Activated T-cell treated with anti-CD3 and anti-CD28 coated beads for 48 hours (primary cell): Measurements from ENCODE around the gene GP9.
"Not testable (repeated sequence)": the region's sequence is repeated elsewhere in the genome, so short reads cannot be mapped to it uniquely, and the experiment has no call there.

ENCODE experiments used
- DNase-seq: peaks from one replicate; pipeline ENCODE4 v3.0.0-alpha.2; 2020; ENCODE audit warnings: low read depth

GP9 gene

DNA sequence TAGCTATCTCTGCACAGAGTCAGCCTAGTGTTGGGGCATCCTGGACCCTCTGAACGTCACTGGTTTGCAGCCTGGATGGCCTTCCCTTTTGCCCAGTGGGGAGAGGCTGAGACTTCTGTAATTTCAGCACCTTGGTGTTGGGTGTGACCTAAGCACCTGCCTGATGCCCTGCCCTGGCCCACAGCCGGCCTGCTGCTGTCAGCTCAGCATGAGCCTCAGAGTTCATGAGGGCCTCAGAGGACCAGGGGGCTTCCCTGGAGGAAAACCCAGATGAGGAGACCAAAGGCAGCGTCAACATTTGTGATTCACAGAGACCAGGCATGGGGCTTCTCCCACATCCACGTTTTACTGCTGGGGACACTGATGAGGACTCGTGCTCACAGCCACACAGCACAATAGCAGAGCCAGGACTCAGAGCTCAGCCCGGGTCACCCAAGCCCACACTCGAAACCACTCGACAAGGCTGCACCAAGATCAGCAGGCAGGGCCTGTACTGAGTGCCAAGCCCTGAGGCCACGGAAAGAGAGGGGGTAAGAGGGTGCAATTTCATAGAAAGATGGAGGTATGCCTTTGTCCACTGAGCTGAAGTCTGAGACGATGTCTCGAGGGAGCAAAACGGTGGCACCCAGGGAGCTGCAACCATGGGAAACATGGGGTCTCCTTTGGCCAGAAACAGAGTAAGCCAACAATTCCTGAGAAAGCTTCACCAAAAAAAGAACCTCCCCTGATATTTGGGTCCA, 9.9 kb upstream of the GP9 start:
- no peak for DNase-seq

DNA sequence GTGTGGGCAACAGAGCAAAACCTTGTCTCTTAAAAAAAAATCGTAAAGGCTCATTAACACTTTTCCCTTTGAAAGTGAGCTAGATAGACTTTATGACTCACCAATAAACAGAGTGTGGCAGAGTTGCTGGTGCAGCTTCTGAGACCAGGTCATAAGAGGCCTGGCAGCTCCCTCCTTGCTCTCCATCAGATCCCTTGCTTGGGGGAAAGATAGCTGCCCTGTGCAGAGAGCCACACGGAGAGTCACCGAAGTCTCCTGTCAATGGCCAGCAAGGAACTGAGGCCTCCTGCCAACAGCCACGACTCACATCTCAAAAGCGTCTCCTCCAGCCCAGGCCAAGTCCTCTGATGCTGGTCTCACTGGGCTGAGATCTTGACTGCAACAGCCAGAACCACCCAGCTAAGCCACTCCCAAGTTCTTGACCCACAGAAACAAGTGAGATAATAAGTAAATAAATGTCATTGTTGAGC, 8.7 kb upstream of the GP9 start:
- no peak for DNase-seq

DNA sequence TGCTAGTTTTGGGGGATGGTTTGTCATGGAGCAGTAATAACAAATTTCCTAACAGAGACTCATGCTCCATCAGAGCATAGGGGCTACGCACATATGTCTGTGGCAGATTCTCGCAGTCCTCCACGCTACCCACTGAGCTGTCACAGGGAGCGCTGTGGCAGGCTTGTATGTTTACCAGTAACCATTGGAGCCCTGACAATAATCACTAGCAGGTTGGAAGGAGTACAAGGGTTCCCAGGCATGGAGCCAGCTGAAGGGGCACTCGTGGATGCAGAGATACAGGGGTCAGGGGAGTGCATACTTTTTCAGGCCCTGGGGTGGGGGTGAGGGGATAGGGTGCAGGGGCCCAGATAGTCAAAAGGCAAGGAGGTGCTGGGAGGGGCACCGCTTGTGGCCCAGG, 7.9 kb upstream of the GP9 start:
- no peak for DNase-seq

DNA sequence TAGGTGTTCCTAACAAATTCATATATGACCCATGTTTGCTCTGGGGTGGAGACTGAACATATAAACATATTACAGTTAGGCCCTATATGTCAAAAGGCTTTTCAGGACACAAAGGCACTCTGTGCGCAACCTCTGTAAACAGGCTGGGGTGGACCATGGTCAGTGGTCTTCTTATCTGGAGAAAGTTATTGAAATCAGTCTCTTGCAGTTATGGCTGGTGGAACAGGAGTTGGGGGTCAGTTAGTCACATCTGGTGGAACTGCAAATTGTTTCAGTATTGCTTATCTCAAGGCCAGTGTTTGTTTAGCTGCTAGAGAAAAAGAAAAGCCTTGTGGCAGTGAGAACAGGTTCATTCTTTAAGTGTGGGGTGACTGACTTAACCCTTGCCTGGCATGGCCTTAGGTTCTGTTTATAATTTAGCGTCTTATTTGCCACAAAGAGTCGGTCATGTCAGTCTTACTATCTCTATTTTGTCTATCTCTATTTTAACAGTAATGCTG, 5.9 kb upstream of the GP9 start:
- DNase-seq: no peak

DNA sequence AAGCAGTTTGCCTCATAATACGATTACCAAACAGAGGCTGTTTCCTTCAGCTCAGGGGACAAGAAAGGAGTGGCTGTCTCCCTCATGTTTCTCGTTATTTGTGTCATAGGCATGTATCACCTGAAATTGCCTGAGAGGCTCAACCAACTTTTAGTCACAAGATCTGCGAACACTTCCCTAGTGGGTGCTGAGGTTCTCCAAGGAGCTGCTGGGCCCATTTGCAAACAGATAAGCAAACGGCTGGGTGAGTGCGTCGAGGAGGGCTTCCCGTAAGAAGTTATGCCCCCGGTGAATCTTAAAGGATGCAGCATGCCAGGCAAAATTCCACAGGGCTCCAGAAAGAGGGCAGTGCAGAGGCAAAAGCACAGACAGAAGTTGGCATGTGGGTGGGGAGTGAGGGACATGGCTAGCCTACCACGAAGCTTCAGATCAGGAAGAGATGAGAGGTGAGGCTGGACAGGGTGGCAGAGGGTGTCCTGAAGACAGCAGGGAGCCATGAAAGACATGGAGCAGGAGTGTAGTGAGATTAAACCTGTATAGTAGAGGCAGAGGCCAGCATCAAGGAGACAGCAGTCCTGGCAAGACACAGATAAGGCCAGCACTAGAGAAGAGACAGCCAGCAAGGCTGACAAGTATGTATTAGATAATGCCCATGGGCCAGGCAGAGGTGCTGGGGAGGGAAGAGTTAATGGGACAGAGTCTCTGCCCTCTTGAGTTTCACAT, 4.0 kb upstream of the GP9 start:
- DNase-seq: no peak

DNA sequence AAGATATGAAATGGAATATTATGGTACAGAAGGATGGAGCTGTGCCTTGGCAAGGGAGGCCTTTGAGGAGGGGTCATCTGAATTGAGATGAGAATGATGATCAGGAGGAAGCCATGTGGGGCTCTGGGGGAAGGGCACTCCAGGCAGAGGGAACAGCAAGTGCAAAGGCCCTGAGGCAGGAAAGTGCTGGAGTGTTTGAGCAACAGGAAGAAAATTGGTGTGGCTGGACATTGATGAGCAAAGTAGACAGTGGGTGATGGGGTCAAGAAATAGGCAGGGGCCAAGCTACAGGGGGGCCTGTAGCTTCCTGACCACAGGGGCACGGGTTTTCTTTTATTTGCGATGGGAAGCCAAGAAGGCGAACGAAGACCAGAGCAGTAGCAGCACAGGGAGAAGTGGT, 3.3 kb upstream of the GP9 start:
- no peak for DNase-seq

DNA sequence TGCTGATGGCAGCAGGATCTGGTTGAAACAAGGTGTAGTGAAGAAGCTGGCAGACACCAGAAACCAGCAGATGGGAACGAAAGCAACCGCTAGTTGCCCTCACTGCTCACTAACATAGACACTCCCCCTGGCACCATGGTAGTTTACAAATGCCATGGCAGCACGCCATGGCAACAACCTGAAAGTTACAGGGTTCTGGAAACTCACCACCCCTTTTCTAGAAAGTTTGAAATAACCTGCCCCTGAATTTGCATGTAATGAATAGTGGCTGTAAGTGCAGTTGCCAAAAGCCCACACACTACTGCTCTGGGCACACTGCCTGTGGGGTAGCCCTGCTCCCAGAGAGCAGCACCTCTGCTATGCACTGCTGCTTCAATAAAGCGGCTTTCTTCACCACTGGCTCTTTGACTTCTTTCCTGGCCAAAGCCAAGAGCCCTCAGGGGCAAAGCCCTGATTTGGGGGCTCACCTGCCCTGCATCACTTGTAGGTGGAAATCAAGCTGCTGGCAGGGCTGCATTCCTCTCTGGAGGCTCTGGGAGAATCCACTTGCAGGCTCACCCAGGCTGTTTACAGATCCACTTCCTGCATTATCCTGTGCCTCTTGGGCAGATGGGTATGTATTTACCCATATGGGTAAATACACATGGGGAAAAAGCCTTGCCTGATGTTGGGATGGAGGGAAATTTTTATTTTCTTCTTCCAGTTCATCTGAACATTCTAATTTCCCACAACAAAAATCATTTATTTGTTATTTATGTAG, 2.0 kb upstream of the GP9 start:
- DNase-seq: no peak

DNA sequence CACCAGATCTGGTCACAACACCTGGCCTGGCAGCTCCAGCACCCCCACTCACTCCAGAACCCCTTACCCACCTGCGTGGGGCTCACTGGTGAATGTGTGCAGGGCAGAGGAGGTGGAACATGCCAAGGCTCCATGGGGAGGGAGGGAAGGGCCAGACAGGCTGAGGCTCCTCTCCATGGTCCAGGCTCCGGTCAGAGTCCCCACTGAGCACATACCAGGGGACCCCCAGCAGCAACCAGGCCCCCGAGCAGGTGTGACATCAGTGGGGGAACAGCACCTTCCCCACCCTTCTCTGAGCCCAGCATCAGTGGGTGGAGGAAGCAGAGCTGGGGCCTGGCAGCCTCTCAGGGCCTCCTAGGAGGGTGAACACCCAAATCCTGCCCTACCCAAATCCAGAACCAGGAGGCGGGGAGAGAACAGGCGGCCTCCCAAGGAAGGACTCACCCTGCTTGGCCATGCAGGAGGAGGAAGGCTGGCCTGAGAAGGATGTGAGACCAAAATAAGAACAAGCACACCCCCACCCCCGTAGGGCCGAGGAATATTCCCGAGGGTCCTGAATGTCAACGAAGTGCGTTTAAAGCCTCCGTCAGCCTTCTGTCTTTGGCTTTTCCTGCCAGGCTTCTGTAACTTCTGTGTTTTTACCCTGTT, 1.1 kb upstream of the GP9 start:
- DNase-seq: no peak

DNA sequence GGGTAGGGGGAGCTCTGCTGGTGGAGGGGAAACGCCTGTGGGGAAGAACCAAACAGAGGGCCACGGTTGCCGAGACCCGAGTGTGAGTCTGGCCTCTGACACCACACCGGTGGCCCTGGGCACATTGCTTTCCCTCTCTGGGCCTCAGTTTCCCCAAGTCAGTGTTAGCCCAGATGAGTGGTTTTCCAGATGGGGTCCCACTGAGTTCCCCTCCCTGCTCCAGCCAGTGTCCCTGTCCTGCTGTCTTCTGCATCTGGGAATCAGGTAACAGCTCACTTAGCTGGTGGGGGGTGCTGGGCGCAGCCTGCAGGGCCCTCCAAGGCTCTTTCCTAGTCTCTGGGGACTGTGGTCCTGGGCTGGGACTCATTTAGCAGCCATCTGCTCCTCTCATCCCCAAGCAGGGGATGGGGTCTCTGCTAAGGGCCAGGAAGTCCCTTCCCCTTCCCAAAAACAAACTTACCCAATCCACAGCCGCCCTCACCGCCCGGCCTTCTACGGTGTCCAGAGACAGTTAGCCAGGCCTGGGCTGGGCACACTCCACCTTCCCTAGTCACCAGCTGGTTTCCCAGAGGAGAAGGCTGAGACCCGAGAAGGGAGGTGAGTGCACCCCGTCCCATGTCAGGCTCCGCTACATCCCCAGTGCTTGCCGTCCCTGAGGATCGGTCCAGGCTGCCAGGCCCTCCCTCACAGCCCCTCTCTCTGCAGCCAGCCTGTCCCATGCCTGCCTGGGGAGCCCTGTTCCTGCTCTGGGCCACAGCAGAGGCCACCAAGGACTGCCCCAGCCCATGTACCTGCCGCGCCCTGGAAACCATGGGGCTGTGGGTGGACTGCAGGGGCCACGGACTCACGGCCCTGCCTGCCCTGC, 676 bp downstream of the GP9 start:
- no peak for DNase-seq

DNA sequence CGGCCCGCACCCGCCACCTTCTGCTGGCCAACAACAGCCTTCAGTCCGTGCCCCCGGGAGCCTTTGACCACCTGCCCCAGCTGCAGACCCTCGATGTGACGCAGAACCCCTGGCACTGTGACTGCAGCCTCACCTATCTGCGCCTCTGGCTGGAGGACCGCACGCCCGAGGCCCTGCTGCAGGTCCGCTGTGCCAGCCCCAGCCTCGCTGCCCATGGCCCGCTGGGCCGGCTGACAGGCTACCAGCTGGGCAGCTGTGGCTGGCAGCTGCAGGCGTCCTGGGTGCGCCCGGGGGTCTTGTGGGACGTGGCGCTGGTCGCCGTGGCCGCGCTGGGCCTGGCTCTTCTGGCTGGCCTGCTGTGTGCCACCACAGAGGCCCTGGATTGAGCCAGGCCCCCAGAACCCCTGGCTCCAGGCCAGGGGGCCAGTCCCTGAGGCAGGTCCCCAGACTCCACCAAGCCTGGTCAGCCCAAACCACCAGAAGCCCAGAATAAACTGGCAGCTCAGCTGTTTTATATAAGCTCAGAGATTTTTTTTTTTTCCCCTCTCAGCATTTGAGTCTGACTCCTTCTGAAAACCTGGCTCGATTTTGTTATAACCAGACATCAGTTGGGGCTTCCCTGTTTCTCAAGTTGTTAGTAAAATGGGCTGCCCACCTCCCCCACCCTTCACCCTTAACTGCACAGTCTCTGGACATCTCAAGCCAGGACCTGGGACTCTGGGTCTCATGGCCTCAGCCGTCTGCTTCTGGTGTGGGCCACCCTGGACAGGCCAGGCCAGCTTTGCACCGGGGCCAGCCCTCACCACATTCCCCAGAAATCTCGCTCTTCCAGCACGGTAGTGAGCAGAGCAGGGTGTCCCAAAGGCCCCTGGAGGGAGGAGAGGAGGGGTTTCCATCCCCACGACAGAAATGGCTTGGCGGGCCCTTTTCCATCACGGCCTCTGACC, 1.6 kb downstream of the GP9 start:
- DNase-seq: no peak

DNA sequence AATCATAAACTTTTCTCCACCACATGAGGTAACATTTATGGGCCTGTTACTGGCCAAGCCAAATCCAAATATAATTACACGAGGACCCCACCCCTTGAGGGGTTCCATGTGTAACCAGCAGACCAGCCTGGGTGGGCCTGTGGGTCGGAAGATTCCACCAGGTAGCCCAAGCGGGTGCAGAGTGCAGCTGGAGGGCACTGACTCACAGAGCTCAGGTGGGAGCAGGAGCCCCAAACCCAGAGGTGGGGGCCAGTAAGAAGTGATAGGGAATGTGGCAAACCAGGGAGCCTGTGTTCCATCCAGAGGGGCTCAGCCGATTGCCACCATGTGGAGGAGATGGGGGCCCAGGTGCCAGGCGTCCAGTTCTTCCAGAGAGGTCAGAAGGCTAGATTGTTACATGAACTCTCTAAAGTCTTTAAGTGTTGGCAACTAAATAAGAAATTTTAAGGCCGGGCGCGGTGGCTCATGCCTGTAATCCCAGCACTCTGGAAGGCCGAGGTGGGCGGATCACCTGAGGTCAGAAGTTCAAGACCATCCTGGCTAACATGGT, 2.6 kb downstream of the GP9 start:
- DNase-seq: no peak

DNA sequence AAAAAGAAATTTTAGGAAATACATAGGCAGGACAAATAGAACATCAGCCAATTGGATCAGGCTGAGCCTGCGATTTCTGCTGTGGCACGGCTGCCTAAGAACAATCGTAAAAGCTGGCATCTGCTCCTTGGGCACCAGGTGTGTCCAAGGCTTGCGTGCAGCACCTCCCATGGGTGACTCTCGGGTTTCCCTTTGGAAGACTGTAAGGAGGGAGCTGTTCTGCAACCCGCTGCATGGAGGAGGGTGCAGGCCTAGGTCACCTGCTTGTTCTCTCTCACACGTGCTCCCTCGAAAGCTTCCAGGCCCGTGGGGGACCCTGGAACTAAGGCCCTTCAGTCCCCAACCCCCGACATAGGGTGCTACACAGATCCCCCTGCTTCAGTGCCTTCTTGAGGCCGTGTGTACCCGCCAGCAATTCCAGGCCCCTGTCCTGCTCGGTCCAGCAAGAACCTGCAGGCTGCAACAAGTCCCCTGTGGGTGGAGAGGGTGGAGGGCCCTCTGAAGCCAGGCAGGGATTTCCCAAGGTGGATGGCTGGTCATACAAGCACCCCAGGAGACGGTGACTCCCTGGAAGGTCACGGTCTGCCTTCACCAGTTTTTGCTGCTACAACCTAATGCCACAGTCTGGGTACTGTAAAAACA, 3.4 kb downstream of the GP9 start:
- no peak for DNase-seq

DNA sequence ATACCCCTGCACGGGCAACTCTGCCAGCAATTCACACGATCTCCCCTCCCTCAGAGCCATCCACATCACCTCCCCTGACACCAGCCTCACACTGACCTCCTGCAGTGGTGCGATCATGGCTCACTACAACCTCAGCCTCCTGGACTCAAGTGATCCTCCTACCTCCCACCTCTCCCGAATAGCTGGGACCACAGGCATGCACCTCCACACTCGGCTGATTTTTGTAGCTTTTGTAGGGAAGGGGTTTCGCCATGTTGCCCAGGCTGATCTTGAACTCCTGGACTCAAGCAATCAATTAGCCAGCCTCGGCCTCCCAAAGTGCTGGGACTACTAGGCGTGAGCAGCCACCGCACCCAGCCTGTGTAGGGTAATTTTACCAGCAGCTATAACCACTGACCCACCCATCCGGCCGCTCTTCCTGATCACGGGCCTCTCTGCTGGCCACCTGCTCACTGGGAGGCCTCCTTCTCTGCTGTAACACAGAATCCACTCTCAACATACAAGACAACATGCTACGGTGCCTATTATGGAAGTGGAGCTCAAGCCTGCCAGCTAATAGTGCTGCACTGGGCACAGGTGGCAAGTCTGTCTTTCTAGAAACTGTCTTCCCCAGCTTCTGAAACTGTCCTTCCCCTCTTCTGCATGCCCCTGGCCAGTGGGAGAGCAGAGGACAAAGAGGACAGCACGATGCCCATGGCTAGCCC, 4.6 kb downstream of the GP9 start:
- DNase-seq: no peak

DNA sequence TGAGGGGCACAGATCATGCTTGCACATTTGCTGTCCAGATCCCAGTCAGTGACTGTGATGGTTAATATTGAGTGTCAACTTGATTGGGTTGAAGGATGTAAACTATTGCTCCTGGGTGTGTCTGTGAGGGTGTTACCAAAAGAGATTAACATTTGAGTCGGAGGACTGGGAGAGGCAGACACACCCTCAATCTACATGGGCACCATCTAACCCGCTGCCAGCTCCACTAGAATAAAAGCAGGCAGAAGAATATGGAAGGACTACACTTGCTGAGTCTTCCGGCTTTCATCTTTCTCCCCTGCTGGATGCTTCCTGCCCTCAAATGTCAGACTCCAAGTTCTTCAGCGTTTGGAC, 5.1 kb downstream of the GP9 start:
- no peak for DNase-seq

DNA sequence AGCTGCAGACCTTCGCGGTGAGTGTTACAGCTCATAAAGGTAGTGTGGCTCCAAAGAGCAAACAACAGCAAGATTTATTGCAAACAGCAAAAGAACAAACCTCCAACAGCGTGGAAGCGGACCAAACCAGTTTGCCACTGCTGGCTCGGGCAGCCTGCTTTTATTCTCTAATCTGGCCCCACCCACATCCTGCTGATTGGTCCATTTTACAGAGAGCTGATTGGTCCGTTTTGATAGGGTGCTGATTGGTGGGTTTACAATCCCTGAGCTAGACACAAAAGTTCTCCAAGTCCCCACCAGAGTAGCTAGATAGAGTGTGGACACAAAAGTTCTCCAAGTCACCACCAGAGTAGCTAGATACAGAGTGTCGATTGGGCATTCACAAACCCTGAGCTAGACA, 7.1 kb downstream of the GP9 start:
- not testable (repeated sequence) for DNase-seq

DNA sequence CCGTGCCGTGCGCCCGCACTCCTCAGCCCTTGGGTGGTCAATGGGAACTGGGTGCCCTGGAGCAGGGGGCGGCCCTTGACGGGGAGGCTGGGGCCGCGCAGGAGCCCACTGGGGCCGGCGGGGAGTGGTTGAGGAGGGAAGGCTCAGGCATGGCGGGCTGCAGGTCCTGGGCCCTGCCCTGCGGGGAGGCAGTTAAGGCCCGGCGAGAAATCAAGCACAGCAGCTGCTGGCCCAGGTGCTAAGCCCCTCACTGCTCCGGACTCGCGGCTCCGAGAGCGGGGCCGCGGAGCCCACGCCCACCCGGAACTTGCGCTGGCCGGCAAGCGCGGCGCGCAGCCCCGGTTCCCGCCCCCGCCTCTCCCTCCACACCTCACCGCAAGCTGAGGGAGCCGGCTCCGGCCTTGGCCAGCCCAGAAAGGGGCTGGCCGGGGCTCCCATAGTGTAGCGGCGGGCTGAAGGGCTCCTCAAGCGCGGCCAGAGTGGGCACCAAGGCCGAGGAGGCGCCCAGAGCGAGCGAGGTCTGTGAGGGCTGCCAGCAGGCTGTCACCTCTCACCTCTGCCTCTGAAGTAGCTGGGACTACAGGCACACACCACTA, 7.8 kb downstream of the GP9 start:
- no peak for DNase-seq

DNA sequence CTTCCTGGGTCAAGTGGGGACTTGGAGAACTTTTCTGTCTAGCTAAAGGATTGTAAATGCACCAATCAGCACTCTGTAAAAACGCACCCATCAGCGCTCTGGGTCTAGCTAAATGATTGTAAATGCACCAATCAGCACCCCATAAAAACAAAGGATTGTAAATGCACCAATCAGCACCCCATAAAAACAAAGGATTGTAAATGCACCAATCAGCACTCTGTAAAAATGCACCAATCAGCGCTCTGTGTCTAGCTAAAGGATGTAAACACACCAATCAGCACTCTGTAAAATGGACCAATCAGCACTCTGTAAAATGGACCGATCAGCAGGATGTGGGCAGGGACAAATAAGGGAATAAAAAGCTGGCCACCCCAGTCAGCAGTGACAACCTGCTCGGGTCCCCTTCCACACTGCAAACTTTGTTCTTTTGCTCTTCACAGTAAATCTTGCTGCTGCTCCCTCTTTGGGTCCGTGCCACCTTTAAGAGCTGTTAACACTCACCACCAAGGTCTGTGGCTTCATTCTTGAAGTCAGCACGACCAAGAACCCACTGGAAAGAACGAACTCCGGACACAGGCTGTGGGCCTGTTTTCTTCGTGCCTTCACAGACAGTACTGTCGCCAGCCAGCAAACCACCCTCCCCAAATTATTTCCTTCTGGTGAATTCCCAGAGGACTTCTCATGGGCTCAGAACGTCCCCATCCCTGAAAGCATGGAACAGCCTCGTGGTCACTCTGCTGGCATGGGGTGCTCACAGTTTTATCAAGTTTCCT, 8.9 kb downstream of the GP9 start:
- DNase-seq: not testable (repeated sequence)
